GM12878 (cell line): ENCODE measurements around the gene AOPEP.

Experiments
- MYC ChIP-seq: IDR thresholded peaks from 2 replicates; pipeline ENCODE4 v1.6.1; 2011; ENCODE audit warnings: mild to moderate bottlenecking, low read length, moderate library complexity, inconsistent platforms; ENCODE audit not compliant: insufficient read depth, insufficient replicate concordance, insufficient read length, severe bottlenecking
- NFYB ChIP-seq: IDR thresholded peaks from 2 replicates; pipeline ENCODE4 v1.6.1; 2011; ENCODE audit warnings: low read depth, mild to moderate bottlenecking, low read length, improper control_type of control experiment, moderate library complexity; ENCODE audit not compliant: insufficient read depth

DNA sequence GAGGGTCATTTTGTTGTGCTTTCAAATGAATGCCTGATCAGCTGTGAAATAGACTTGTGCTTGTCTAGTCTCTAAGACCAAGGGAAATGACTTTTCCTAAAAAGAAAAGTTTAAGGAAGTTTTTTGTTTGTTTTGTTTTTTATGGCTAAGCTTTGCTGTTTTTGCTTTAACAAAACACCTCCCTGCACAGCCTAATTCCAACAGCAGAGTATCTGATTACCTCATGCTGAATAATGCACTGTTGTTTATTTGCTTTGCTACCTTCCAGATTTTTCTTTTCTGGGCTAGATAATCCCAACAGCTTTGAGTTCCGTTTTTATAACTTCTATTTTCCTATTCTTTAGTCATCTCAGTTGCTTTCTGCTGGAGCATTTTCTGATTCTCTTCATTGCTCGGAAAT, 95.8 kb downstream of the AOPEP start:
- TF ChIP-seq MYC (no peak), NFYB (no peak)
